HG03103 (cell line): ENCODE results near the gene GPR160.

Experiments used
- ATAC-seq: cut with Tn5 transposase; IDR thresholded peaks from one replicate; pipeline ENCODE4 v1.9.1; 2021; ENCODE audit warnings: low read depth; ENCODE audit not compliant: unreplicated experiment

Gene GPR160

GRCh38 chr3:170063691-170064090 lies 25.9 kb downstream of the GPR160 start:
- ATAC-seq, result no peak

- no peak for ATAC-seq
These were observed 26.3 kb downstream of the GPR160 start for GRCh38 chr3:170064108-170064507.

- no peak for ATAC-seq
These were observed 37.8 kb downstream of the GPR160 start for GRCh38 chr3:170075441-170076091.

GRCh38 chr3:170076715-170077238 lies 39.0 kb downstream of the GPR160 start:
- no peak for ATAC-seq

- ATAC-seq, result no peak
These were observed 39.6 kb downstream of the GPR160 start for GRCh38 chr3:170077361-170077760.

- ATAC-seq, result no peak
These were observed 41.0 kb downstream of the GPR160 start for GRCh38 chr3:170078620-170079281.

GRCh38 chr3:170079536-170080165 lies 41.9 kb downstream of the GPR160 start:
- ATAC-seq, result no peak

GRCh38 chr3:170080605-170081004 lies 42.8 kb downstream of the GPR160 start:
- ATAC-seq, result no peak

GRCh38 chr3:170081079-170081741 lies 43.4 kb downstream of the GPR160 start:
- no peak for ATAC-seq

- ATAC-seq, result no peak
These were observed 45.5 kb downstream of the GPR160 start for GRCh38 chr3:170083343-170083742.

- no peak for ATAC-seq
These were observed 47.6 kb downstream of the GPR160 start for GRCh38 chr3:170085396-170085795.

GRCh38 chr3:170089862-170090600 lies 52.2 kb downstream of the GPR160 start:
- no peak for ATAC-seq

- no peak for ATAC-seq
These were observed 52.8 kb downstream of the GPR160 start for GRCh38 chr3:170090601-170090981.

- ATAC-seq, result no peak
These were observed 55.1 kb downstream of the GPR160 start for GRCh38 chr3:170092907-170093306.

GRCh38 chr3:170095771-170096170 lies 58.0 kb downstream of the GPR160 start:
- ATAC-seq, result no peak

- ATAC-seq, result no peak
These were observed 58.5 kb downstream of the GPR160 start for GRCh38 chr3:170096342-170096741.

GRCh38 chr3:170098753-170099152 lies 61.0 kb downstream of the GPR160 start:
- no peak for ATAC-seq

GRCh38 chr3:170100944-170101343 lies 63.1 kb downstream of the GPR160 start:
- no peak for ATAC-seq

- no peak for ATAC-seq
These were observed 64.6 kb downstream of the GPR160 start for GRCh38 chr3:170102431-170102830.

GRCh38 chr3:170107941-170108340 lies 70.1 kb downstream of the GPR160 start:
- no peak for ATAC-seq
